ENCODE results near the gene KAT8. TPM values are rescaled to one million over a fixed set of nuclear protein-coding genes. Genes with fewer than 3 reads are reported as not detected.

The KAT8 gene
- total and polyA plus RNA-seq, 2 experiments from 2014 or later: 33.9 to 44.2 TPM

DNA sequence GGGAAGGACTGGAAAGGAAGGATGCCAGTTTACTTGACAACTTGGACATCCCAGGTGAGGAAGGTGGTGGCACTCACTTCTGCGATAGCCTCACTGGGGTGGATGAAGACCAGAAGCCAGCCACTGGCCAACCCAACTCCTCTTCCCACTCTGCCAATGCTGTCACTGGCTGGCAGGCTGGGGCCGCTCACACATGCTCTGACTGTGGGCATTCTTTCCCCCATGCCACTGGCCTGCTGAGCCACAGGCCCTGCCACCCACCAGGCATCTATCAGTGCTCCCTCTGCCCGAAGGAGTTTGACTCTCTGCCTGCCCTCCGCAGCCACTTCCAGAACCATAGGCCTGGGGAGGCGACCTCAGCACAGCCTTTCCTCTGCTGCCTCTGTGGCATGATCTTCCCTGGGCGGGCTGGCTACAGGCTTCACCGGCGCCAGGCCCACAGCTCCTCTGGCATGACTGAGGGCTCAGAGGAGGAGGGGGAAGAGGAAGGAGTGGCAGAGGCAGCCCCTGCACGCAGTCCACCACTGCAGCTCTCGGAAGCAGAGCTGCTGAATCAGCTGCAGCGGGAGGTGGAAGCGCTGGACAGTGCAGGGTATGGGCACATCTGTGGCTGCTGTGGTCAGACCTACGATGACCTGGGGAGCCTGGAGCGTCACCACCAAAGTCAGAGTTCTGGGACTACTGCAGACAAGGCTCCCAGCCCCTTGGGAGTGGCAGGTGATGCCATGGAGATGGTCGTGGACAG lies 38.7 kb upstream of the KAT8 start:
- H3K79me2 ChIP-seq: peaks cover 36% of the 10 kb centered on the region
- no peaks in the 10 kb centered on the region for H3K27me3 ChIP-seq
- peak; percentile 2 for DNase-seq (ENCODE audit: low spot score)
- no peak overlapping the region for H2AFZ ChIP-seq
- H3K36me3 ChIP-seq (replicated peaks; ENCODE audit: insufficient read depth, low read depth): no peaks in the 10 kb centered on the region
- H3K27ac ChIP-seq: no peak overlapping the region
- TF ChIP-seq EZH2phosphoT487 (IDR thresholded peaks at IDR 0.05; ENCODE audit: low read depth, severe bottlenecking, unreplicated experiment): no peak
- TF ChIP-seq, protein P1, sequence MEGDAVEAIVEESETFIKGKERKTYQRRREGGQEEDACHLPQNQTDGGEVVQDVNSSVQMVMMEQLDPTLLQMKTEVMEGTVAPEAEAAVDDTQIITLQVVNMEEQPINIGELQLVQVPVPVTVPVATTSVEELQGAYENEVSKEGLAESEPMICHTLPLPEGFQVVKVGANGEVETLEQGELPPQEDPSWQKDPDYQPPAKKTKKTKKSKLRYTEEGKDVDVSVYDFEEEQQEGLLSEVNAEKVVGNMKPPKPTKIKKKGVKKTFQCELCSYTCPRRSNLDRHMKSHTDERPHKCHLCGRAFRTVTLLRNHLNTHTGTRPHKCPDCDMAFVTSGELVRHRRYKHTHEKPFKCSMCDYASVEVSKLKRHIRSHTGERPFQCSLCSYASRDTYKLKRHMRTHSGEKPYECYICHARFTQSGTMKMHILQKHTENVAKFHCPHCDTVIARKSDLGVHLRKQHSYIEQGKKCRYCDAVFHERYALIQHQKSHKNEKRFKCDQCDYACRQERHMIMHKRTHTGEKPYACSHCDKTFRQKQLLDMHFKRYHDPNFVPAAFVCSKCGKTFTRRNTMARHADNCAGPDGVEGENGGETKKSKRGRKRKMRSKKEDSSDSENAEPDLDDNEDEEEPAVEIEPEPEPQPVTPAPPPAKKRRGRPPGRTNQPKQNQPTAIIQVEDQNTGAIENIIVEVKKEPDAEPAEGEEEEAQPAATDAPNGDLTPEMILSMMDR (IDR thresholded peaks at IDR 0.05; ENCODE audit: poor library complexity): no peak
- TF ChIP-seq EZH2 (IDR thresholded peaks at IDR 0.05; ENCODE audit: borderline replicate concordance): no peak
- H3K4me2 ChIP-seq: no peak overlapping the region
- no peaks in the 10 kb centered on the region for H4K20me1 ChIP-seq (ENCODE audit: insufficient read depth, poor library complexity, severe bottlenecking)
- H3K9me2 ChIP-seq (replicated peaks; ENCODE audit: insufficient read depth): no peaks in the 10 kb centered on the region
- peaks cover 6% of the 10 kb centered on the region for H3K4me1 ChIP-seq (ENCODE audit: insufficient read depth)
- H3K4me3 ChIP-seq: no peak overlapping the region
- H3K9me3 ChIP-seq (ENCODE audit: low read depth): no peaks in the 10 kb centered on the region
- WGBS (ENCODE audit: low lambda C conversion rate, missing lambda C conversion rate): 95% methylated on average over 15 of the region's 15 CpGs

DNA sequence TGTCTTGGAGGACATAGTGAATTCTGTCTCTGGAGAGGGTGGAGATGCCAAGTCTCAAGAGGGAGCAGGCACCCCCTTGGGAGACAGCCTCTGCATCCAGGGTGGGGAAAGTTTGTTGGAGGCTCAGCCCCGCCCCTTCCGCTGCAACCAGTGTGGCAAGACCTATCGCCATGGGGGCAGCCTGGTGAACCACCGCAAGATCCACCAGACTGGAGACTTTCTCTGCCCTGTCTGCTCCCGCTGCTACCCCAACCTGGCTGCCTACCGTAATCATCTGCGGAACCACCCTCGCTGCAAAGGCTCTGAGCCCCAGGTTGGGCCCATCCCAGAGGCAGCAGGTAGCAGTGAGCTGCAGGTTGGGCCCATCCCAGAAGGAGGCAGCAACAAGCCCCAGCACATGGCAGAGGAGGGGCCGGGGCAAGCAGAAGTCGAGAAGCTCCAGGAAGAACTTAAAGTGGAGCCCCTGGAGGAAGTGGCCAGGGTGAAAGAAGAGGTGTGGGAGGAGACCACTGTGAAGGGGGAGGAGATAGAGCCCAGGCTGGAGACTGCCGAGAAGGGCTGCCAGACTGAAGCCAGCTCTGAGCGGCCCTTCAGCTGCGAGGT lies 38.0 kb upstream of the KAT8 start:
- no peaks in the 10 kb centered on the region for H3K9me3 ChIP-seq (ENCODE audit: low read depth)
- no peaks in the 10 kb centered on the region for H3K27me3 ChIP-seq
- no peaks in the 10 kb centered on the region for H3K36me3 ChIP-seq (replicated peaks; ENCODE audit: insufficient read depth, low read depth)
- H3K27ac ChIP-seq: no peak overlapping the region
- TF ChIP-seq EZH2 (IDR thresholded peaks at IDR 0.05; ENCODE audit: borderline replicate concordance) (no peak), EZH2phosphoT487 (IDR thresholded peaks at IDR 0.05; ENCODE audit: low read depth, severe bottlenecking, unreplicated experiment) (no peak)
- TF ChIP-seq, protein P1 (IDR thresholded peaks at IDR 0.05; ENCODE audit: poor library complexity): no peak
- DNase-seq (ENCODE audit: low spot score): peak; percentile 3
- H3K4me3 ChIP-seq: no peak overlapping the region
- H3K4me1 ChIP-seq (ENCODE audit: insufficient read depth): peaks cover 6% of the 10 kb centered on the region
- H3K4me2 ChIP-seq: no peak overlapping the region
- H3K79me2 ChIP-seq: peaks cover 36% of the 10 kb centered on the region
- H4K20me1 ChIP-seq (ENCODE audit: insufficient read depth, poor library complexity, severe bottlenecking): no peaks in the 10 kb centered on the region
- no peaks in the 10 kb centered on the region for H3K9me2 ChIP-seq (replicated peaks; ENCODE audit: insufficient read depth)
- WGBS (ENCODE audit: low lambda C conversion rate, missing lambda C conversion rate): 92% methylated on average over 13 of the region's 13 CpGs
- H2AFZ ChIP-seq: no peak overlapping the region

DNA sequence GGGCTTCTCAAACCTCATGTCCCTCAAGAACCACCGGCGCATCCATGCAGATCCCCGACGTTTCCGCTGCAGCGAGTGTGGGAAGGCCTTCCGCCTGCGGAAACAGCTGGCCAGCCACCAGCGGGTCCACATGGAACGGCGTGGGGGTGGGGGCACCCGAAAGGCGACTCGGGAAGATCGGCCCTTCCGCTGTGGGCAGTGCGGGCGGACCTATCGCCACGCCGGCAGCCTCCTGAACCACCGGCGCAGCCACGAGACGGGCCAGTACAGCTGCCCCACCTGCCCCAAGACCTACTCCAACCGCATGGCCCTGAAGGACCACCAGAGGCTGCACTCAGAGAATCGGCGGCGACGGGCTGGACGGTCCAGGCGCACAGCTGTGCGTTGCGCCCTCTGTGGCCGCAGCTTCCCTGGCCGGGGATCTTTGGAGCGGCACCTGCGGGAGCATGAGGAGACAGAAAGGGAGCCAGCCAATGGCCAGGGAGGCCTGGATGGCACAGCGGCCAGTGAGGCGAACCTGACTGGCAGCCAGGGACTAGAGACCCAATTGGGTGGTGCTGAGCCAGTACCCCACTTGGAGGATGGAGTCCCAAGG lies 37.3 kb upstream of the KAT8 start:
- H3K4me1 ChIP-seq (ENCODE audit: insufficient read depth): peaks cover 3% of the 10 kb centered on the region
- no peak for TF ChIP-seq EZH2phosphoT487 (IDR thresholded peaks at IDR 0.05; ENCODE audit: low read depth, severe bottlenecking, unreplicated experiment)
- no peaks in the 10 kb centered on the region for H3K9me2 ChIP-seq (replicated peaks; ENCODE audit: insufficient read depth)
- peaks cover 30% of the 10 kb centered on the region for H3K79me2 ChIP-seq
- no peak overlapping the region for H3K4me2 ChIP-seq
- H3K27ac ChIP-seq: no peak overlapping the region
- no peaks in the 10 kb centered on the region for H4K20me1 ChIP-seq (ENCODE audit: insufficient read depth, poor library complexity, severe bottlenecking)
- WGBS (ENCODE audit: low lambda C conversion rate, missing lambda C conversion rate): 95% methylated on average over 38 of the region's 40 CpGs
- H3K4me3 ChIP-seq: no peak overlapping the region
- DNase-seq (ENCODE audit: low spot score): peak; percentile 4
- no peaks in the 10 kb centered on the region for H3K36me3 ChIP-seq (replicated peaks; ENCODE audit: insufficient read depth, low read depth)
- no peak overlapping the region for H2AFZ ChIP-seq
- H3K27me3 ChIP-seq: no peaks in the 10 kb centered on the region
- no peaks in the 10 kb centered on the region for H3K9me3 ChIP-seq (ENCODE audit: low read depth)

Data from hepatocyte (in vitro differentiated cells).